GM12878 (cell line): ENCODE data around the gene PATL1. TPM values are rescaled to one million over a fixed set of nuclear protein-coding genes. Genes with fewer than 3 reads are reported as not detected.
A peak's percentile ranks its signal among the peaks of the same experiment; 100 is the strongest.

ENCODE experiments used
- ASH2L ChIP-seq: fragments of 300-600, 200-600 bp; sonication (generic); IDR thresholded peaks from 2 replicates; pipeline ENCODE4 v1.6.1; 2017; ENCODE audit warnings: low read depth, mild to moderate bottlenecking, borderline replicate concordance
- CHD2 ChIP-seq: IDR thresholded peaks from 2 replicates; pipeline ENCODE4 v1.6.1; 2011; ENCODE audit warnings: low read depth, low read length, improper control_type of control experiment, borderline replicate concordance
- EP300 ChIP-seq, 2 experiments: fragments of 150-350 bp in 1 of 2; IDR thresholded peaks; 2 replicates each; pipeline ENCODE4 v1.6.1; 2011 to 2012; ENCODE audit warnings: low read depth in 2 of 2, low read length in 2 of 2, borderline replicate concordance in 1 of 2, improper control_type of control experiment in 1 of 2, inconsistent platforms in 1 of 2; ENCODE audit not compliant: control insufficient read depth in 1 of 2
- GATAD2B ChIP-seq: fragments of 450-650 bp; conservative IDR thresholded peaks from 2 replicates; pipeline ENCODE4 v1.6.1; 2017; ENCODE audit warnings: low read depth, mild to moderate bottlenecking, moderate library complexity
- HCFC1 ChIP-seq: fragments of 150-350 bp; IDR thresholded peaks from 2 replicates; pipeline ENCODE4 v1.6.1; 2014; ENCODE audit warnings: low read length
- HDAC6 ChIP-seq: fragments of 200-600 bp; sonication (generic); IDR thresholded peaks from one replicate; pipeline ENCODE4 v1.8.0; 2017; ENCODE audit warnings: antibody characterized with exemption; ENCODE audit not compliant: unreplicated experiment
- MTA3 ChIP-seq: IDR thresholded peaks from 2 replicates; pipeline ENCODE4 v1.6.1; 2012; ENCODE audit warnings: low read length, inconsistent platforms, borderline replicate concordance
- NR2F1 ChIP-seq: fragments of 450-650 bp; conservative IDR thresholded peaks from 2 replicates; pipeline ENCODE4 v1.6.1; 2017; ENCODE audit warnings: mild to moderate bottlenecking
- RUNX3 ChIP-seq: IDR thresholded peaks from 2 replicates; pipeline ENCODE4 v1.6.1; 2012; ENCODE audit warnings: low read length, inconsistent platforms
- SUZ12 ChIP-seq: fragments of 200-600 bp; sonication (generic); IDR thresholded peaks from one replicate; pipeline ENCODE4 v1.6.1; 2018; ENCODE audit warnings: antibody characterized with exemption, mild to moderate bottlenecking; ENCODE audit not compliant: unreplicated experiment
- TCF12 ChIP-seq: IDR thresholded peaks from 2 replicates; pipeline ENCODE4 v1.6.1; 2011; ENCODE audit warnings: low read depth, mild to moderate bottlenecking, low read length
- WRNIP1 ChIP-seq: IDR thresholded peaks from 2 replicates; pipeline ENCODE4 v1.6.1; 2011; ENCODE audit warnings: low read depth, low read length, improper control_type of control experiment, borderline replicate concordance
- ZZZ3 ChIP-seq: IDR thresholded peaks from 2 replicates; pipeline ENCODE4 v1.6.1; 2011; ENCODE audit warnings: low read depth; ENCODE audit not compliant: control insufficient read depth, insufficient read length
- polyA plus RNA-seq, 11 experiments: library from polyadenylated mRNA; depleted of rRNA in 4 of 11; unstranded in 6 of 11; stranded (reverse) in 5 of 11; fragments of >200 nt; fragmentation: Nextera tagmentation in 4 of 11; fragmentation: Illumina TruSeq in 1 of 11; extraction: Ambion mirVana in 4 of 11; extraction: Trizol in 1 of 11; gene quantifications; 1 replicate in 1 of 11; 2 replicates in 10 of 11; pipeline versions ENCODE4 v1.2.1 to v1.2.3, GENCODE V29; 2011 to 2016; ENCODE audit warnings: inconsistent platforms in 2 of 11, missing spikeins in 2 of 11, low read depth in 1 of 11
- total RNA-seq, 4 experiments: library from RNA; depleted of rRNA in 3 of 4; stranded (reverse); fragments of >200 nt in 3 of 4; fragmentation: Illumina TruSeq in 1 of 4; extraction: Trizol in 1 of 4; gene quantifications; 2 replicates each; pipeline versions ENCODE4 v1.2.1 to v1.2.3, GENCODE V29; 2013 to 2021
- TF ChIP-seq, protein P1 (sequence below): fragments of 150-350 bp; IDR thresholded peaks from 2 replicates; pipeline ENCODE4 v1.6.1; 2016; ENCODE audit warnings: low read depth, low read length
- TF ChIP-seq, protein P2 (sequence below): fragments of 450-650 bp; IDR thresholded peaks from 2 replicates; pipeline ENCODE4 v1.6.1; 2017; ENCODE audit warnings: low read depth, mild to moderate bottlenecking, moderate library complexity
- TF ChIP-seq, protein P3 (sequence below): fragments of 450-650 bp; formaldehyde crosslinking; IDR thresholded peaks from 2 replicates; pipeline ENCODE4 v1.4.0; 2022; ENCODE audit warnings: mild to moderate bottlenecking, moderate library complexity
- TF ChIP-seq, protein P4 (sequence below): IDR thresholded peaks from 2 replicates; pipeline ENCODE4 v1.6.1; 2012; ENCODE audit warnings: mild to moderate bottlenecking, low read depth, low read length

Gene PATL1
- total and polyA plus RNA-seq, 10 of the 15 experiments (the other 5 are each of a cell fraction or from before 2014, with no cell fraction given): 5.3 to 62.0 (median 14.9) TPM

DNA sequence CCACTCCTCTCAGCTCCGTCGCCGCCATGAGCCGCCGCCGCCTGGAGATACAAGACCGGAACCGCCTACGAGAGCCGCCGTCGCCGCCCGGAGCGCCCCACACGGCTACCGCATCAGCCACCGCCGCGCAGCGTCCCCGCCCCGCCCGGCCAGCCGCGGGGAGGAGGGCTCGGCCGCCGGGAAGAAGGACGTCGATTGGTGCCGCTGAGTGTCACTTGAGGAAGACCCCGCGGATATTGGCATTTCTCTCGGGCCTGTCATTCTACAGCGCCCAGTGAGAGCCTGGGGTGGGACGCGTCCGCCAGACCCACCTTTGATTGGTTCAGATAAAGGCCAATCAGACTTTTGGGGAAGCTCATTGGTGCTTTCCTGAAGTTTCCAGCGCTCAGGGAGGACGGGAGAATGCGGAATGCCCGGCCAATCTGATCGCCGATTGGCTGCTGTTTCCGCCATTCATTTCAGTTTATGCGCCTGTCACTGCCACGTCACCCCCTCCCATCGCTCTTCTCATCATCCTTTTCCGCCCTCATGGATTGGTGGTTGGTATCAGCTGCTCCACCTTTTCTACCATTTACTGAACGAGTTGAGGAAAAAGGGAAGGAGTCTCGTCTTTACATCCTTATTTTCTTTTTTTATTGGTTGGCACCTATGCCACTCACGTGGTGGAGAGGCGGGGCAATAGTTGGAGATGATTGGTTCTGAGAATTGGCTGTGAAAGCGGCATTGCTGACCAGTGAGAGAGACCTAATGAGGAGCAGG, 53.0 kb downstream of the PATL1 start, which contains the start of gene OSBP (continued):
- TF ChIP-seq, protein P1, sequence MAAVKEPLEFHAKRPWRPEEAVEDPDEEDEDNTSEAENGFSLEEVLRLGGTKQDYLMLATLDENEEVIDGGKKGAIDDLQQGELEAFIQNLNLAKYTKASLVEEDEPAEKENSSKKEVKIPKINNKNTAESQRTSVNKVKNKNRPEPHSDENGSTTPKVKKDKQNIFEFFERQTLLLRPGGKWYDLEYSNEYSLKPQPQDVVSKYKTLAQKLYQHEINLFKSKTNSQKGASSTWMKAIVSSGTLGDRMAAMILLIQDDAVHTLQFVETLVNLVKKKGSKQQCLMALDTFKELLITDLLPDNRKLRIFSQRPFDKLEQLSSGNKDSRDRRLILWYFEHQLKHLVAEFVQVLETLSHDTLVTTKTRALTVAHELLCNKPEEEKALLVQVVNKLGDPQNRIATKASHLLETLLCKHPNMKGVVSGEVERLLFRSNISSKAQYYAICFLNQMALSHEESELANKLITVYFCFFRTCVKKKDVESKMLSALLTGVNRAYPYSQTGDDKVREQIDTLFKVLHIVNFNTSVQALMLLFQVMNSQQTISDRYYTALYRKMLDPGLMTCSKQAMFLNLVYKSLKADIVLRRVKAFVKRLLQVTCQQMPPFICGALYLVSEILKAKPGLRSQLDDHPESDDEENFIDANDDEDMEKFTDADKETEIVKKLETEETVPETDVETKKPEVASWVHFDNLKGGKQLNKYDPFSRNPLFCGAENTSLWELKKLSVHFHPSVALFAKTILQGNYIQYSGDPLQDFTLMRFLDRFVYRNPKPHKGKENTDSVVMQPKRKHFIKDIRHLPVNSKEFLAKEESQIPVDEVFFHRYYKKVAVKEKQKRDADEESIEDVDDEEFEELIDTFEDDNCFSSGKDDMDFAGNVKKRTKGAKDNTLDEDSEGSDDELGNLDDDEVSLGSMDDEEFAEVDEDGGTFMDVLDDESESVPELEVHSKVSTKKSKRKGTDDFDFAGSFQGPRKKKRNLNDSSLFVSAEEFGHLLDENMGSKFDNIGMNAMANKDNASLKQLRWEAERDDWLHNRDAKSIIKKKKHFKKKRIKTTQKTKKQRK: peak; percentile 100
- TF ChIP-seq GATAD2B (peak; percentile 75; the same call in 1 of the 2 replicates), RUNX3 (peak; percentile 46; the same call in 1 of the 2 replicates), TCF12 (peak; percentile 59; the same call in 1 of the 2 replicates), MTA3 (no peak), WRNIP1 (no peak), HCFC1 (no peak; the same call in 1 of the 2 replicates), NR2F1 (no peak), ZZZ3 (no peak), SUZ12 (no peak), CHD2 (peak; percentile 99), EP300 (IDR thresholded peaks at IDR 0.05; ENCODE audit: borderline replicate concordance in 1 of 2, control insufficient read depth in 1 of 2, low read depth in 2 of 2, low read length in 2 of 2) (no peak), ASH2L (no peak), HDAC6 (no peak)
- TF ChIP-seq, protein P2, sequence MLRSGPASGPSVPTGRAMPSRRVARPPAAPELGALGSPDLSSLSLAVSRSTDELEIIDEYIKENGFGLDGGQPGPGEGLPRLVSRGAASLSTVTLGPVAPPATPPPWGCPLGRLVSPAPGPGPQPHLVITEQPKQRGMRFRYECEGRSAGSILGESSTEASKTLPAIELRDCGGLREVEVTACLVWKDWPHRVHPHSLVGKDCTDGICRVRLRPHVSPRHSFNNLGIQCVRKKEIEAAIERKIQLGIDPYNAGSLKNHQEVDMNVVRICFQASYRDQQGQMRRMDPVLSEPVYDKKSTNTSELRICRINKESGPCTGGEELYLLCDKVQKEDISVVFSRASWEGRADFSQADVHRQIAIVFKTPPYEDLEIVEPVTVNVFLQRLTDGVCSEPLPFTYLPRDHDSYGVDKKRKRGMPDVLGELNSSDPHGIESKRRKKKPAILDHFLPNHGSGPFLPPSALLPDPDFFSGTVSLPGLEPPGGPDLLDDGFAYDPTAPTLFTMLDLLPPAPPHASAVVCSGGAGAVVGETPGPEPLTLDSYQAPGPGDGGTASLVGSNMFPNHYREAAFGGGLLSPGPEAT: no peak
- TF ChIP-seq, protein P3, sequence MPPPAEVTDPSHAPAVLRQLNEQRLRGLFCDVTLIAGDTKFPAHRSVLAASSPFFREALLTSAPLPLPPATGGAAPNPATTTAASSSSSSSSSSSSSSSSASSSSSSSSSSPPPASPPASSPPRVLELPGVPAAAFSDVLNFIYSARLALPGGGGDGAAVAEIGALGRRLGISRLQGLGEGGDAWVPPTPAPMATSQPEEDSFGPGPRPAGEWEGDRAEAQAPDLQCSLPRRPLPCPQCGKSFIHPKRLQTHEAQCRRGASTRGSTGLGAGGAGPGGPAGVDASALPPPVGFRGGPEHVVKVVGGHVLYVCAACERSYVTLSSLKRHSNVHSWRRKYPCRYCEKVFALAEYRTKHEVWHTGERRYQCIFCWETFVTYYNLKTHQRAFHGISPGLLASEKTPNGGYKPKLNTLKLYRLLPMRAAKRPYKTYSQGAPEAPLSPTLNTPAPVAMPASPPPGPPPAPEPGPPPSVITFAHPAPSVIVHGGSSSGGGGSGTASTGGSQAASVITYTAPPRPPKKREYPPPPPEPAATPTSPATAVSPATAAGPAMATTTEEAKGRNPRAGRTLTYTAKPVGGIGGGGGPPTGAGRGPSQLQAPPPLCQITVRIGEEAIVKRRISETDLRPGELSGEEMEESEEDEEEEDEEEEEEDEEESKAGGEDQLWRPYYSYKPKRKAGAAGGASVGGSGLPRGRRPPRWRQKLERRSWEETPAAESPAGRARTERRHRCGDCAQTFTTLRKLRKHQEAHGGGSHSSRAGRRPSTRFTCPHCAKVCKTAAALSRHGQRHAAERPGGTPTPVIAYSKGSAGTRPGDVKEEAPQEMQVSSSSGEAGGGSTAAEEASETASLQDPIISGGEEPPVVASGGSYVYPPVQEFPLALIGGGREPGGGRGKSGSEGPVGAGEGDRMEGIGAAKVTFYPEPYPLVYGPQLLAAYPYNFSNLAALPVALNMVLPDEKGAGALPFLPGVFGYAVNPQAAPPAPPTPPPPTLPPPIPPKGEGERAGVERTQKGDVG (CRISPR knock-in tag): no peak
- TF ChIP-seq, protein P4, sequence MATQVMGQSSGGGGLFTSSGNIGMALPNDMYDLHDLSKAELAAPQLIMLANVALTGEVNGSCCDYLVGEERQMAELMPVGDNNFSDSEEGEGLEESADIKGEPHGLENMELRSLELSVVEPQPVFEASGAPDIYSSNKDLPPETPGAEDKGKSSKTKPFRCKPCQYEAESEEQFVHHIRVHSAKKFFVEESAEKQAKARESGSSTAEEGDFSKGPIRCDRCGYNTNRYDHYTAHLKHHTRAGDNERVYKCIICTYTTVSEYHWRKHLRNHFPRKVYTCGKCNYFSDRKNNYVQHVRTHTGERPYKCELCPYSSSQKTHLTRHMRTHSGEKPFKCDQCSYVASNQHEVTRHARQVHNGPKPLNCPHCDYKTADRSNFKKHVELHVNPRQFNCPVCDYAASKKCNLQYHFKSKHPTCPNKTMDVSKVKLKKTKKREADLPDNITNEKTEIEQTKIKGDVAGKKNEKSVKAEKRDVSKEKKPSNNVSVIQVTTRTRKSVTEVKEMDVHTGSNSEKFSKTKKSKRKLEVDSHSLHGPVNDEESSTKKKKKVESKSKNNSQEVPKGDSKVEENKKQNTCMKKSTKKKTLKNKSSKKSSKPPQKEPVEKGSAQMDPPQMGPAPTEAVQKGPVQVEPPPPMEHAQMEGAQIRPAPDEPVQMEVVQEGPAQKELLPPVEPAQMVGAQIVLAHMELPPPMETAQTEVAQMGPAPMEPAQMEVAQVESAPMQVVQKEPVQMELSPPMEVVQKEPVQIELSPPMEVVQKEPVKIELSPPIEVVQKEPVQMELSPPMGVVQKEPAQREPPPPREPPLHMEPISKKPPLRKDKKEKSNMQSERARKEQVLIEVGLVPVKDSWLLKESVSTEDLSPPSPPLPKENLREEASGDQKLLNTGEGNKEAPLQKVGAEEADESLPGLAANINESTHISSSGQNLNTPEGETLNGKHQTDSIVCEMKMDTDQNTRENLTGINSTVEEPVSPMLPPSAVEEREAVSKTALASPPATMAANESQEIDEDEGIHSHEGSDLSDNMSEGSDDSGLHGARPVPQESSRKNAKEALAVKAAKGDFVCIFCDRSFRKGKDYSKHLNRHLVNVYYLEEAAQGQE: no peak
